HepG2 (cell line): ENCODE data around the gene FAM240A. TPM values are rescaled to one million over a fixed set of nuclear protein-coding genes. Genes with fewer than 3 reads are reported as not detected.

Experiments used
- ATAC-seq: fragments of 200-7000 bp; cut with Tn5 transposase; 3 replicates; pipeline ENCODE4 v1.9.1; 2020; ENCODE audit warnings: mild to moderate bottlenecking, moderate library complexity
- BruUV-seq: library from RNA; stranded (reverse); fragments of 400-500 nt; replicated peaks from 2 replicates; lab custom pipeline; 2021; lab: Mats Ljungman, UMichigan
- CTCF ChIA-PET: fragments of 300-600 bp; formaldehyde crosslinking; extraction: SDS; loops from one replicate; lab custom pipeline; 2021; ENCODE audit warnings: low total read pairs, inconsistent platforms, low intra/inter-chr PET ratio; lab: Yijun Ruan, JAX
- POLR2A ChIA-PET: fragments of 350-600 bp; sonication (Branson Sonifier 250); formaldehyde crosslinking; loops from one replicate; lab custom pipeline; 2020; ENCODE audit warnings: antibody characterized with exemption, inconsistent platforms; lab: Yijun Ruan, JAX
- DNase-seq: peaks from one replicate; pipeline ENCODE4 v3.0.0-alpha.2; 2015; ENCODE audit warnings: low spot score
- FAIRE-seq: peaks from 3 replicates; lab custom pipeline; 2011; peaks lifted over from hg19 to GRCh38; lab: Jason Lieb, UNC
- H2AFZ ChIP-seq: one replicate; pipeline ENCODE4 v1.6.1; 2011; ENCODE audit warnings: low read length, inconsistent platforms
- H3K27ac ChIP-seq: fragments of 300-600 bp; 3 replicates; pipeline ENCODE4 v1.8.0; 2011; ENCODE audit warnings: mixed run types, mild to moderate bottlenecking, mixed read lengths, low read length, inconsistent platforms; ENCODE audit not compliant: insufficient read depth; ENCODE audit errors: extremely low read length
- H3K27me3 ChIP-seq, 2 experiments: fragments of 200-600 bp in 1 of 2; 2 replicates in 1 of 2; 3 replicates in 1 of 2; pipeline versions ENCODE4 v1.6.0 to v1.8.0; 2011; ENCODE audit warnings: low read length in 2 of 2, mild to moderate bottlenecking in 2 of 2, moderate library complexity in 2 of 2, inconsistent platforms in 1 of 2; ENCODE audit not compliant: insufficient read depth in 2 of 2, control insufficient read depth in 1 of 2
- H3K36me3 ChIP-seq, 2 experiments: fragments of 200-600 bp in 1 of 2; replicated peaks in 1 of 2; 2 replicates in 1 of 2; 3 replicates in 1 of 2; pipeline versions ENCODE4 v1.5.1 to v1.8.0; 2011; ENCODE audit warnings: low read length in 2 of 2, inconsistent platforms in 1 of 2; ENCODE audit not compliant: insufficient read depth in 2 of 2, control insufficient read depth in 1 of 2
- H3K4me1 ChIP-seq: 2 replicates; pipeline ENCODE4 v1.5.1; 2012; ENCODE audit warnings: low read length, inconsistent platforms; ENCODE audit not compliant: insufficient read depth
- H3K4me2 ChIP-seq: 2 replicates; pipeline ENCODE4 v1.6.0; 2011; ENCODE audit warnings: low read depth, low read length, inconsistent platforms
- H3K4me3 ChIP-seq, 3 experiments: fragments of 200-600 bp in 1 of 3; sonication (generic), shearing (Covaris generic) in 1 of 3; replicated peaks in 1 of 3; 2 replicates each; pipeline ENCODE4 v1.5.1; 2011 to 2016; ENCODE audit warnings: low read length in 3 of 3, inconsistent platforms in 2 of 3, low read depth in 2 of 3, mild to moderate bottlenecking in 2 of 3, control low read depth in 1 of 3, mixed read lengths in 1 of 3; ENCODE audit not compliant: insufficient read depth in 1 of 3
- H3K79me2 ChIP-seq: one replicate; pipeline ENCODE4 v1.6.1; 2011; ENCODE audit warnings: low read length, inconsistent platforms; ENCODE audit not compliant: insufficient read depth
- H3K9ac ChIP-seq: 2 replicates; pipeline ENCODE4 v1.6.0; 2011; ENCODE audit warnings: mild to moderate bottlenecking, low read depth, low read length, inconsistent platforms; ENCODE audit not compliant: insufficient read depth
- H3K9me3 ChIP-seq: 2 replicates; pipeline ENCODE4 v1.5.1; 2012; ENCODE audit warnings: mild to moderate bottlenecking, low read length
- H4K20me1 ChIP-seq: 2 replicates; pipeline ENCODE4 v1.6.0; 2011; ENCODE audit warnings: inconsistent platforms, mild to moderate bottlenecking, low read length, moderate library complexity; ENCODE audit not compliant: insufficient read depth
- PHB2 ChIP-seq: fragments of 450-650 bp; IDR thresholded peaks from 2 replicates; pipeline ENCODE4 v1.6.1; 2018; ENCODE audit not compliant: partially characterized antibody
- SMC3 ChIP-seq: IDR thresholded peaks from 2 replicates; pipeline ENCODE4 v1.6.1; 2011; ENCODE audit warnings: low read length, improper control_type of control experiment
- SOX6 ChIP-seq, 2 experiments: fragments of 450-650 bp in 1 of 2; sonication (generic) in 1 of 2; formaldehyde crosslinking in 1 of 2; IDR thresholded peaks; 2 replicates each; pipeline versions ENCODE4 v1.4.0 to v1.6.1; 2017 to 2020; ENCODE audit warnings: antibody characterized with exemption in 1 of 2, mild to moderate bottlenecking in 1 of 2, missing genetic modification reagents in 1 of 2
- STAG1 ChIP-seq: sonication (generic); formaldehyde crosslinking; IDR thresholded peaks from 2 replicates; pipeline ENCODE4 v1.4.0; 2020; ENCODE audit warnings: missing genetic modification reagents
- ZNF790 ChIP-seq: sonication (generic); formaldehyde crosslinking; IDR thresholded peaks from 2 replicates; pipeline ENCODE4 v1.8.0; 2022; ENCODE audit warnings: missing genetic modification reagents, mild to moderate bottlenecking, borderline replicate concordance
- WGBS: methylation state at CpG from one replicate; pipeline ENCODE4 v1.1.6; 2017; ENCODE audit warnings: low lambda C conversion rate; 5-methylcytosine and 5-hydroxymethylcytosine counted together
- in situ Hi-C: cut with HindIII; loops from 2 replicates; pipeline ENCODE4 v1.10.0; 2017; ENCODE audit warnings: low pct_unique_long_range_greater_than_20kb; ENCODE audit not compliant: extremely low pct_ligation_motif_present
- intact Hi-C: fragments of 100-400 bp; cut with micrococcal nuclease; formaldehyde crosslinking; loops from one replicate; pipeline ENCODE4 v1.10.0; 2022; ENCODE audit not compliant: unreplicated experiment
- polyA plus RNA-seq, 8 experiments: library from polyadenylated mRNA; depleted of rRNA in 3 of 8; stranded (reverse) in 7 of 8; unstranded in 1 of 8; fragments of >200 nt; fragmentation: Illumina TruSeq in 4 of 8; extraction: Trizol in 4 of 8; gene quantifications; 2 replicates each; pipeline versions ENCODE4 v1.2.1 to v1.2.3, GENCODE V29; 2011 to 2016; ENCODE audit warnings: low read depth in 4 of 8, missing spikeins in 1 of 8, mixed read lengths in 1 of 8; ENCODE audit not compliant: insufficient read depth in 1 of 8
- total RNA-seq, 5 experiments: library from RNA; depleted of rRNA; stranded (reverse); fragments of >200 nt; fragmentation: Illumina TruSeq; extraction: Trizol; gene quantifications; 2 replicates each; pipeline ENCODE4 v1.2.3, GENCODE V29; 2016; ENCODE audit warnings: low read depth in 1 of 5
- TF ChIP-seq, protein P1 (sequence below), 2 experiments: fragments of 450-650 bp in 1 of 2; sonication (generic) in 1 of 2; formaldehyde crosslinking; IDR thresholded peaks; 2 replicates each; pipeline versions ENCODE4 v1.5.0 to v1.8.0; 2020 to 2022; ENCODE audit warnings: mild to moderate bottlenecking in 1 of 2, missing genetic modification reagents in 1 of 2
- TF ChIP-seq, protein P2 (sequence below): sonication (generic); formaldehyde crosslinking; IDR thresholded peaks from 2 replicates; pipeline ENCODE4 v1.5.0; 2020; ENCODE audit warnings: mild to moderate bottlenecking, missing genetic modification reagents, moderate library complexity

Gene FAM240A
- total and polyA plus RNA-seq, 2 of the 13 experiments (the other 11 are each of a cell fraction or from before 2014, with no cell fraction given) = not detected

DNA sequence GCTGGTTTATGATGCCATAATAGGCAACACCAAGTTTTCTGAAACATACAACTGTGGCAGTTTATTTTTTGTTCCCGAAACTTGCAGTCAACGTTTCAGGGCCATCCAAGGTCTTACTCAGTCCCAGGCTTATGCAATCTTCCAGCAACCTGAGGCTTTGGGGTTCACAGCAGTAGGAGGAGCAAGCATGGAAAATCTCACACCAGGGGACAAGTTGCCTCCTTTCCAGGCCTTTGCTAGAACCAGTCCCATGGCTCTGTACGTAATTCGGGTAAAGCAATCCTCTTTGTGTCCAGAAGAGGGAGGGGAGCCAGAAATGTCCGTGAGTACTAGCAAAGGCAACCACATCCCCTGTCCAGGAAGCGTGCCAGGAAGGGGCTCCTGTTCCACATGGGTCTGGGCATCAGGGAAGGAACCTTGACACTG, 4.7 kb upstream of the FAM240A start:
- no peaks in the 10 kb centered on the region for H3K36me3 ChIP-seq
- ChIA-PET CTCF (interaction anchor here (2.8 kb wide), 1 partner anchor 119 kb away, joined by 7 read pairs; no protein-coding TSS in a partner anchor), POLR2A (no interaction called here)
- no peaks in the 10 kb centered on the region for H3K9me3 ChIP-seq
- H3K4me1 ChIP-seq = peaks cover 30% of the 10 kb centered on the region
- BruUV-seq = no TSS peak
- no peak overlapping the region for H3K4me2 ChIP-seq
- FAIRE-seq = peak; percentile 66
- no peaks in the 10 kb centered on the region for H4K20me1 ChIP-seq
- H3K79me2 ChIP-seq = no peaks in the 10 kb centered on the region
- TF ChIP-seq ZNF790 (no peak), PHB2 (no peak), SOX6 (IDR thresholded peaks at IDR 0.05) (no peak), SOX6 (CRISPR knock-in tag; IDR thresholded peaks at IDR 0.05) (0 out of 2 replicates have a peak, but pooled peaks have one; percentile 18), SMC3 (peak; percentile 57; the same call in 1 of the 2 replicates), STAG1 (CRISPR knock-in tag) (0 out of 2 replicates have a peak, but pooled peaks have one; percentile 16)
- TF ChIP-seq, protein P1, sequence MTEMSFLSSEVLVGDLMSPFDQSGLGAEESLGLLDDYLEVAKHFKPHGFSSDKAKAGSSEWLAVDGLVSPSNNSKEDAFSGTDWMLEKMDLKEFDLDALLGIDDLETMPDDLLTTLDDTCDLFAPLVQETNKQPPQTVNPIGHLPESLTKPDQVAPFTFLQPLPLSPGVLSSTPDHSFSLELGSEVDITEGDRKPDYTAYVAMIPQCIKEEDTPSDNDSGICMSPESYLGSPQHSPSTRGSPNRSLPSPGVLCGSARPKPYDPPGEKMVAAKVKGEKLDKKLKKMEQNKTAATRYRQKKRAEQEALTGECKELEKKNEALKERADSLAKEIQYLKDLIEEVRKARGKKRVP (CRISPR knock-in tag; IDR thresholded peaks at IDR 0.05) = peak in 1 of 2 experiments; percentile 29; a peak in 1 of 4 replicates
- TF ChIP-seq, protein P2, sequence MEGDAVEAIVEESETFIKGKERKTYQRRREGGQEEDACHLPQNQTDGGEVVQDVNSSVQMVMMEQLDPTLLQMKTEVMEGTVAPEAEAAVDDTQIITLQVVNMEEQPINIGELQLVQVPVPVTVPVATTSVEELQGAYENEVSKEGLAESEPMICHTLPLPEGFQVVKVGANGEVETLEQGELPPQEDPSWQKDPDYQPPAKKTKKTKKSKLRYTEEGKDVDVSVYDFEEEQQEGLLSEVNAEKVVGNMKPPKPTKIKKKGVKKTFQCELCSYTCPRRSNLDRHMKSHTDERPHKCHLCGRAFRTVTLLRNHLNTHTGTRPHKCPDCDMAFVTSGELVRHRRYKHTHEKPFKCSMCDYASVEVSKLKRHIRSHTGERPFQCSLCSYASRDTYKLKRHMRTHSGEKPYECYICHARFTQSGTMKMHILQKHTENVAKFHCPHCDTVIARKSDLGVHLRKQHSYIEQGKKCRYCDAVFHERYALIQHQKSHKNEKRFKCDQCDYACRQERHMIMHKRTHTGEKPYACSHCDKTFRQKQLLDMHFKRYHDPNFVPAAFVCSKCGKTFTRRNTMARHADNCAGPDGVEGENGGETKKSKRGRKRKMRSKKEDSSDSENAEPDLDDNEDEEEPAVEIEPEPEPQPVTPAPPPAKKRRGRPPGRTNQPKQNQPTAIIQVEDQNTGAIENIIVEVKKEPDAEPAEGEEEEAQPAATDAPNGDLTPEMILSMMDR (CRISPR knock-in tag) = peak; percentile 41; the same call in 1 of the 2 replicates
- peak; percentile 34 for DNase-seq
- H2AFZ ChIP-seq = no peak overlapping the region
- peaks cover 0 to 14% of the 10 kb centered on the region in 2 experiments; a peak in 1 of 5 replicates for H3K27me3 ChIP-seq
- H3K4me3 ChIP-seq = no peak overlapping the region
- no peak overlapping the region for H3K27ac ChIP-seq
- WGBS = 30% methylated on average over 4 of the region's 6 CpGs
- peak; percentile 88 for ATAC-seq
- in situ Hi-C loops (no loop called here), intact Hi-C loops (no loop called here)
- no peak overlapping the region for H3K9ac ChIP-seq
